HepG2 (cell line): ENCODE results near the gene SPIRE1. TPM values are rescaled to one million over a fixed set of nuclear protein-coding genes. Genes with fewer than 3 reads are reported as not detected.

ENCODE experiments used
- ATAD3A ChIP-seq: sonication (generic); formaldehyde crosslinking; IDR thresholded peaks from 2 replicates; pipeline ENCODE4 v1.4.0; 2020; ENCODE audit warnings: missing genetic modification reagents
- ELF4 ChIP-seq: sonication (generic); formaldehyde crosslinking; IDR thresholded peaks from 2 replicates; pipeline ENCODE4 v1.5.0; 2020; ENCODE audit warnings: missing genetic modification reagents, mild to moderate bottlenecking, moderate library complexity, borderline replicate concordance
- PREB ChIP-seq: sonication (generic); formaldehyde crosslinking; IDR thresholded peaks from 2 replicates; pipeline ENCODE4 v1.4.0; 2020; ENCODE audit warnings: missing genetic modification reagents
- ZBTB42 ChIP-seq: sonication (generic); formaldehyde crosslinking; IDR thresholded peaks from 2 replicates; pipeline ENCODE4 v1.5.0; 2020; ENCODE audit warnings: mild to moderate bottlenecking, missing genetic modification reagents
- ZNF224 ChIP-seq: sonication (generic); formaldehyde crosslinking; IDR thresholded peaks from 2 replicates; pipeline ENCODE4 v1.5.0; 2020; ENCODE audit warnings: mild to moderate bottlenecking, missing genetic modification reagents
- ZNF646 ChIP-seq: sonication (generic); formaldehyde crosslinking; IDR thresholded peaks from 2 replicates; pipeline ENCODE4 v1.9.0; 2021; ENCODE audit warnings: mild to moderate bottlenecking, missing genetic modification reagents
- polyA plus RNA-seq, 8 experiments: library from polyadenylated mRNA; depleted of rRNA in 3 of 8; stranded (reverse) in 7 of 8; unstranded in 1 of 8; fragments of >200 nt; fragmentation: Illumina TruSeq in 4 of 8; extraction: Trizol in 4 of 8; gene quantifications; 2 replicates each; pipeline versions ENCODE4 v1.2.1 to v1.2.3, GENCODE V29; 2011 to 2016; ENCODE audit warnings: low read depth in 4 of 8, missing spikeins in 1 of 8, mixed read lengths in 1 of 8; ENCODE audit not compliant: insufficient read depth in 1 of 8
- total RNA-seq, 5 experiments: library from RNA; depleted of rRNA; stranded (reverse); fragments of >200 nt; fragmentation: Illumina TruSeq; extraction: Trizol; gene quantifications; 2 replicates each; pipeline ENCODE4 v1.2.3, GENCODE V29; 2016; ENCODE audit warnings: low read depth in 1 of 5

The SPIRE1 gene
- total and polyA plus RNA-seq, 2 of the 13 experiments (the other 11 are each of a cell fraction or from before 2014, with no cell fraction given): 9.9 to 21.3 TPM

- TF ChIP-seq ATAD3A (CRISPR knock-in tag) (no peak), ZNF646 (no peak), PREB (CRISPR knock-in tag) (no peak), ZBTB42 (no peak), ELF4 (no peak), ZNF224 (no peak)
Observed at GRCh38 chr18:12598181-12598930, 59.6 kb downstream of the SPIRE1 start (continued).
